Measurements from ENCODE around the gene TCF7L2.

DNA sequence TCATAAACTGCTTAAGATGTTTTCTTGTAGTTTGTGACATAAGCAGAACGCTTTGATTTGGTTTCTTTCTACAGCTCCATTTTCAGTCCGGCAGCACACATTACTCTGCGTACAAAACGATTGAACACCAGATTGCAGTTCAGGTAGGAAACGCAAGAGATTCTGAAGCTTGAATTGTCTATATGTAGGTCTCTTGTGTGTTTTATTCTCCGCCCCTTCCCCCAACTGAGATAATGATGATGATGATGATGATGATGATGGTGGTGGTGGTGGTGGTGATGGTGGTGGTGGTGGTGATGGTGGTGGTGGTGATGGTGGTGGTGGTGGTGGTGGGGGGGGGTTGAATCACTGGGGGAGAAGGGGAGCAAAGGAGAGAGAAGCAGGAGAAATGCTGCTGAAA is 14.4 kb downstream of the TCF7L2 start:
- TF ChIP-seq EZH2 (IDR thresholded peaks at IDR 0.05; ENCODE audit: low read depth) = no peak
- TF ChIP-seq, protein P1, sequence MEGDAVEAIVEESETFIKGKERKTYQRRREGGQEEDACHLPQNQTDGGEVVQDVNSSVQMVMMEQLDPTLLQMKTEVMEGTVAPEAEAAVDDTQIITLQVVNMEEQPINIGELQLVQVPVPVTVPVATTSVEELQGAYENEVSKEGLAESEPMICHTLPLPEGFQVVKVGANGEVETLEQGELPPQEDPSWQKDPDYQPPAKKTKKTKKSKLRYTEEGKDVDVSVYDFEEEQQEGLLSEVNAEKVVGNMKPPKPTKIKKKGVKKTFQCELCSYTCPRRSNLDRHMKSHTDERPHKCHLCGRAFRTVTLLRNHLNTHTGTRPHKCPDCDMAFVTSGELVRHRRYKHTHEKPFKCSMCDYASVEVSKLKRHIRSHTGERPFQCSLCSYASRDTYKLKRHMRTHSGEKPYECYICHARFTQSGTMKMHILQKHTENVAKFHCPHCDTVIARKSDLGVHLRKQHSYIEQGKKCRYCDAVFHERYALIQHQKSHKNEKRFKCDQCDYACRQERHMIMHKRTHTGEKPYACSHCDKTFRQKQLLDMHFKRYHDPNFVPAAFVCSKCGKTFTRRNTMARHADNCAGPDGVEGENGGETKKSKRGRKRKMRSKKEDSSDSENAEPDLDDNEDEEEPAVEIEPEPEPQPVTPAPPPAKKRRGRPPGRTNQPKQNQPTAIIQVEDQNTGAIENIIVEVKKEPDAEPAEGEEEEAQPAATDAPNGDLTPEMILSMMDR (conservative IDR thresholded peaks at IDR 0.05) = no peak
